ENCODE data around the gene TGM5.

The TGM5 gene

DNA sequence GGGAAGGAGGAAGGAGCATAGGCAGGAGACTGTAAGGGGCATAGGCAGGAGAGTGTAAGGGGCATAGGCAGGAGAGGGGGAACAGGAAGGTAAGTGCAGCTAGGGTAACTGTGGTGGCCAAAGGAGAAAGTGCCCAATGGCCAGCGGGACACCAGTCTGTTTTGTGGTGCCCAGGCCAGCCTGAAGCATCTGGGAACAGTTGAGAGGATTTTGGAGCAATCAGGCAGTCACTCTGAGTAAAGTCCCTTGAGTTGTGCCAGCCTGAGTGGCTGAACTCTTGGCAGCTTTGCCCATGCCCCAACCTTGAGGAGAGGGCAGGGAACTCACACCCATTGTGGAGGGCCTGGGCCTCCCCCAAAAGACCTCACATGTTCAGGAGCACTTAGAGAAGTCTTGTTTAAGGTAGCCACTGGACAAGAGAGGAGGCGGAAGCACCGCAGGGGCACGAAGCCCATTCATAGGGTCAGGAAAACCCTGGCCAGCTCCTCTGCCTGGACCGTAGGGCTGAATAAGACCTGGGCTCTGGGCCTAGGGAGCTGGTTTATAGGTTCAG lies 3.5 kb upstream of the TGM5 start:
- Histone ChIP-seq H3K27me3 (replicated peaks in 2 of 5; ENCODE audit: control insufficient read depth in 4 of 5, insufficient read depth in 5 of 5, low read length in 4 of 5) (peaks cover 0 to 2% (median 0%) of the 10 kb centered on the region in 5 experiments), H3K9me3 (ENCODE audit: control extremely low read depth in 1 of 5, control insufficient read depth in 4 of 5, insufficient read depth in 2 of 5, low read depth in 1 of 5, low read length in 4 of 5) (peaks cover 0 to 6% (median 0%) of the 10 kb centered on the region in 5 experiments), H3K27ac (ENCODE audit: insufficient read depth in 1 of 2, low read depth in 1 of 2, low read length in 2 of 2, poor library complexity in 1 of 2, severe bottlenecking in 2 of 2) (no peak overlapping the region), H3K4me3 (ENCODE audit: control insufficient read depth in 1 of 7, extremely low read depth in 1 of 7, insufficient read depth in 4 of 7, low read depth in 2 of 7, low read length in 6 of 7) (peak overlapping the region in 2 of 7 experiments; percentile 20 to 36), H3K36me3 (ENCODE audit: control insufficient read depth in 4 of 4, insufficient read depth in 4 of 4, low read length in 3 of 4) (no peaks in the 10 kb centered on the region), H3K4me1 (ENCODE audit: control extremely low read depth in 1 of 4, control insufficient read depth in 4 of 4, insufficient read depth in 4 of 4, low read length in 3 of 4) (peaks cover 8 to 40% (median 22%) of the 10 kb centered on the region in 4 experiments)
- 79% methylated on average over 4 of the region's 5 CpGs for WGBS (ENCODE audit: insufficient coverage)
- ChIA-PET POLR2A (no interaction called here), CTCF (interaction anchor here (1.0 to 9.6 kb wide), 16 partner anchors 9 to 86 kb away, joined by 3 to 201 read pairs (median 6); no protein-coding TSS in a partner anchor)
- DNase-seq: no peak

DNA sequence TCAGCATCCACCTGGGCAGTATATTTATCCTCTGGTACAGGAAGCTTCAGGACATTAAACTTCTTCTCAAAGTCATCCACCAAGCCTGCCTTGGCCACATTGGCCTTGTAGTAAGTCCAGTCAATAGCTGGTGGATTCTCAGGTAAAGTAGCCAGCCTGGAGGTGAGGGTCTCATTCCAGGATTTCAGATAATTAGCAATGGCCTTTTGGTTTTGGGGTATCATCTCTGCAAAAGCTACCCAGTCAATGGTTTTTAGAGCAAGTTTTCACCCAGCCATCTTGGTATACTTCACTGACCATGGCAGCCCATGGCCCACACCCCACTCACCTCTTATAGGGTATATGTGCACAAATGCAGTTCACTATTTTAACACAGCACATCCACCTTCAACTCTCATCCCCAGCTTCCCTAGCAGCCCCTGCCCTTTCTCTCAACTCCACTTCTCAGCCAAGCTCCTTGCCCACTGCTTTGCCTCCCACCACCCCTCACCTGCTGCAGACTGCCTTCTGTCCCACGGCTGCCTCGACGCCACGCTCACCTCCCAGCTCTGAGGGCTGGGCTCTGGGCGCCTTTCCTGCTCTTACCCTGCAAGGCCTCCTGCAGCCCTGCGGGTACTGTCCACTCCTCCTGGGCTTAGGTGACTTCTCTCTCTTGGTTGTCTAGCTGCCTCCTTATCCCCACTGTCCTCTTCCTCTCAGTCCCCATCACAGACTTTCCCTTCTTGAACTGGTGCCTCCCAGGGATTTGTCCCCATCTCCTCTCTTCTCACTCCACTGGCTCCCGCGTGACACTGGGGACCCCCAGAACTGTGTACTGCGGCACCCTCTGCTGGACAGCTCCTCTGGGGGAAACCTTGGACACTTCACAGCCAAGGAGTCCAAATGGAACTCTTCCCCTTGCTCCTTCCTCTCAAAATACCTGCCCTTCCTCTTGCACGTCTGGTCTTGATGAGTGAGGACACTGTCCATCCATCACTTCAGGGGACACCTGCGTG lies 1.7 kb upstream of the TGM5 start:
- ChIA-PET POLR2A (interaction anchor here (0.6 to 1.5 kb wide), 2 partner anchors 44 to 48 kb away, joined by 5 to 6 read pairs; no protein-coding TSS in a partner anchor), CTCF (interaction anchor here (0.6 to 9.6 kb wide), 25 partner anchors 8 to 85 kb away, joined by 3 to 201 read pairs (median 5); partner anchors contain the start of gene EPB42)
- peaks cover 0 to 2% (median 0%) of the 10 kb centered on the region in 5 experiments for H3K27me3 ChIP-seq (replicated peaks in 2 of 5; ENCODE audit: control insufficient read depth in 4 of 5, insufficient read depth in 5 of 5, low read length in 4 of 5)
- WGBS (ENCODE audit: insufficient coverage): 65% methylated on average over 11 of the region's 11 CpGs
- peaks cover 0 to 6% (median 0%) of the 10 kb centered on the region in 5 experiments for H3K9me3 ChIP-seq (ENCODE audit: control extremely low read depth in 1 of 5, control insufficient read depth in 4 of 5, insufficient read depth in 2 of 5, low read depth in 1 of 5, low read length in 4 of 5)
- no peak overlapping the region for H3K27ac ChIP-seq (ENCODE audit: insufficient read depth in 1 of 2, low read depth in 1 of 2, low read length in 2 of 2, poor library complexity in 1 of 2, severe bottlenecking in 2 of 2)
- H3K4me3 ChIP-seq (ENCODE audit: control insufficient read depth in 1 of 7, extremely low read depth in 1 of 7, insufficient read depth in 4 of 7, low read depth in 2 of 7, low read length in 6 of 7): no peak overlapping the region
- peaks cover 8 to 36% (median 21%) of the 10 kb centered on the region in 4 experiments for H3K4me1 ChIP-seq (ENCODE audit: control extremely low read depth in 1 of 4, control insufficient read depth in 4 of 4, insufficient read depth in 4 of 4, low read length in 3 of 4)
- no peaks in the 10 kb centered on the region for H3K36me3 ChIP-seq (ENCODE audit: control insufficient read depth in 4 of 4, insufficient read depth in 4 of 4, low read length in 3 of 4)
- DNase-seq: peak; percentile 49 to 62 (median 60)

DNA sequence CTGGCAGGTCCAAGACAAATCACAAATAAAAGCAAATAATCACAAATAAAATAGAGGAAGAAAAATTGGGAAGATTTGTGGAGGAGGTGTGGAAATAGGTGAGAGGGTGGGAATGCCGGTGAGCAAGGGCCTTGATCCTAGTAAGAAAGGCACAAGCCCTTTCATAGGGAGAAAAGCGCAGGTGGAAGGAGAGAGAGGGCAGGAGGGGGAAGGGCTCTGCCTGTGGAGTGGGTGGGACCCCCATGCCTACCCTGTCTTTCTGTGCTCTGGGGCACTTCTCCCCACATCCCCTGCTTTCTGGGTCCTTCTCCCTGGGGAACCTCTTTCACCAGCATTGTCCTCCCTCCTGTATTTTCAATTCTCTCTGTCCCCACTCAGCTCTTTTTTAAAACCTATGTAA lies 711 bp upstream of the TGM5 start:
- Histone ChIP-seq H3K4me1 (ENCODE audit: control extremely low read depth in 1 of 4, control insufficient read depth in 4 of 4, insufficient read depth in 4 of 4, low read length in 3 of 4) (peaks cover 8 to 30% (median 18%) of the 10 kb centered on the region in 4 experiments), H3K9me3 (ENCODE audit: control extremely low read depth in 1 of 5, control insufficient read depth in 4 of 5, insufficient read depth in 2 of 5, low read depth in 1 of 5, low read length in 4 of 5) (peaks cover 0 to 5% (median 0%) of the 10 kb centered on the region in 5 experiments), H3K27me3 (replicated peaks in 2 of 5; ENCODE audit: control insufficient read depth in 4 of 5, insufficient read depth in 5 of 5, low read length in 4 of 5) (peaks cover 0 to 2% (median 0%) of the 10 kb centered on the region in 5 experiments), H3K27ac (ENCODE audit: insufficient read depth in 1 of 2, low read depth in 1 of 2, low read length in 2 of 2, poor library complexity in 1 of 2, severe bottlenecking in 2 of 2) (no peak overlapping the region), H3K36me3 (ENCODE audit: control insufficient read depth in 4 of 4, insufficient read depth in 4 of 4, low read length in 3 of 4) (no peaks in the 10 kb centered on the region), H3K4me3 (ENCODE audit: control insufficient read depth in 1 of 7, extremely low read depth in 1 of 7, insufficient read depth in 4 of 7, low read depth in 2 of 7, low read length in 6 of 7) (no peak overlapping the region)
- POLR2A ChIA-PET: no interaction called here
- 100% methylated on average over 2 of the region's 2 CpGs for WGBS (ENCODE audit: insufficient coverage)
- CTCF ChIA-PET: interaction anchor here (1.3 to 9.6 kb wide), 12 partner anchors 9 to 81 kb away, joined by 5 to 201 read pairs (median 18); no protein-coding TSS in a partner anchor
- DNase-seq: no peak

DNA sequence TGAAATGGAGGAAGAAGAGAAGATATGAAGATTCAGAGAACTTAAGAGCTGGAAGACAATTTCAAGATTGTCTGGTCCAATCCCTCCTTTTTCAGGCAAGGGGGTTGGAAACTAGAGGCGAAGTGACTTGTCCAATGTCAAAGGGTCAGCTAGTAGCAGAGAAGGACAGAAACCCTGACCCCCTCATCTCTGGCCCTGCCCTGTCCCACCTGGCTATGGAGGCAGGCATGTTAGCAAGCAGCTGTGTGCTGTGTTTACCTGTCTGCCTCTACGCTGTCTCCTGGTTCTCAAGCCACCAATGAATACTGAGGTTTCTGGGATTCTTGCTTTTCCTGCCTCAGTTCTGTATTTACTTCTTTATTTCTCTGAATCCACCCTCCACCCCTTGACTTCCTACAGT lies 342 bp downstream of the TGM5 start:
- ChIA-PET POLR2A (no interaction called here), CTCF (interaction anchor here (0.8 to 9.6 kb wide), 11 partner anchors 10 to 62 kb away, joined by 3 to 201 read pairs (median 25); no protein-coding TSS in a partner anchor)
- DNase-seq: no peak
- Histone ChIP-seq H3K27ac (ENCODE audit: insufficient read depth in 1 of 2, low read depth in 1 of 2, low read length in 2 of 2, poor library complexity in 1 of 2, severe bottlenecking in 2 of 2) (no peak overlapping the region), H3K9me3 (ENCODE audit: control extremely low read depth in 1 of 5, control insufficient read depth in 4 of 5, insufficient read depth in 2 of 5, low read depth in 1 of 5, low read length in 4 of 5) (no peaks in the 10 kb centered on the region), H3K27me3 (replicated peaks in 2 of 5; ENCODE audit: control insufficient read depth in 4 of 5, insufficient read depth in 5 of 5, low read length in 4 of 5) (peaks cover 0 to 2% (median 0%) of the 10 kb centered on the region in 5 experiments), H3K4me3 (ENCODE audit: control insufficient read depth in 1 of 7, extremely low read depth in 1 of 7, insufficient read depth in 4 of 7, low read depth in 2 of 7, low read length in 6 of 7) (no peak overlapping the region), H3K4me1 (ENCODE audit: control extremely low read depth in 1 of 4, control insufficient read depth in 4 of 4, insufficient read depth in 4 of 4, low read length in 3 of 4) (peaks cover 8 to 30% (median 18%) of the 10 kb centered on the region in 4 experiments), H3K36me3 (ENCODE audit: control insufficient read depth in 4 of 4, insufficient read depth in 4 of 4, low read length in 3 of 4) (no peaks in the 10 kb centered on the region)
- 100% methylated on average over 2 of the region's 2 CpGs for WGBS (ENCODE audit: insufficient coverage)

DNA sequence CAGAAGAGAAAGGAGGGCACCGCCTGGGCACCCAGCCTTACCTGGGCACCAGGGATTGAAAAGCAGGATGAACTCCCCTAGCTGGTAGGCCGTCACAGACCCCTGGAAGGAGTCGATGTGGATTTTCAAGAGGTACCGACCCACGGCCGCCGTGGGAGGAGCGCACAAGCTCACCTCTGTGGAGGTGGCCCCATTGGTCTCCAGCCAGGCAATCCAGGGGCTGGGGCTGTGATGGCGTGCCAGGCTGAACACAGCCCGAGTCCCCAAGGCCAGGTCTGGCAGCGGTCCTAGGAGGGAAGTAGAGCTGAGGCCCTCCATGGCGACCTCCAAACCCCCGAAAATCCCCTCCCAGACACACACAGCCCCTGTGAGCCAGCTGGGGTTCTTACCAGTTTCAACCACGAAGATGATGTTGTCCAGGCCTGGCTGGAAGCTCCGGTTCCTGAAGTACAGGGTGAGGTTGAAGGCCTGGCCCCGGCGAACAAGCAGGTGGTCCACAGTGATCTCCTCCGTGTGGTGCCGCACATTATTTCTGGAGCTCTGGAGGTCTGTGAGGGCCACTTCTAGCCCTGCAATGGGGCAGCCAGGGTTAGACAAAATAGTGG lies 6.6 kb downstream of the TGM5 start:
- H3K4me1 ChIP-seq (ENCODE audit: control extremely low read depth in 1 of 4, control insufficient read depth in 4 of 4, insufficient read depth in 4 of 4, low read length in 3 of 4): no peaks in the 10 kb centered on the region
- no peak overlapping the region for H3K4me3 ChIP-seq (ENCODE audit: control insufficient read depth in 1 of 7, extremely low read depth in 1 of 7, insufficient read depth in 4 of 7, low read depth in 2 of 7, low read length in 6 of 7)
- POLR2A ChIA-PET: no interaction called here
- CTCF ChIA-PET: interaction anchor here (0.6 to 2.1 kb wide), 4 partner anchors 9 to 26 kb away, joined by 3 to 5 read pairs (median 4); no protein-coding TSS in a partner anchor
- no peaks in the 10 kb centered on the region for H3K27me3 ChIP-seq (replicated peaks in 2 of 5; ENCODE audit: control insufficient read depth in 4 of 5, insufficient read depth in 5 of 5, low read length in 4 of 5)
- no peaks in the 10 kb centered on the region for H3K9me3 ChIP-seq (ENCODE audit: control extremely low read depth in 1 of 5, control insufficient read depth in 4 of 5, insufficient read depth in 2 of 5, low read depth in 1 of 5, low read length in 4 of 5)
- H3K36me3 ChIP-seq (ENCODE audit: control insufficient read depth in 4 of 4, insufficient read depth in 4 of 4, low read length in 3 of 4): no peaks in the 10 kb centered on the region
- H3K27ac ChIP-seq (ENCODE audit: insufficient read depth in 1 of 2, low read depth in 1 of 2, low read length in 2 of 2, poor library complexity in 1 of 2, severe bottlenecking in 2 of 2): no peak overlapping the region
- no peak for DNase-seq
- WGBS (ENCODE audit: insufficient coverage): 96% methylated on average over 11 of the region's 19 CpGs

DNA sequence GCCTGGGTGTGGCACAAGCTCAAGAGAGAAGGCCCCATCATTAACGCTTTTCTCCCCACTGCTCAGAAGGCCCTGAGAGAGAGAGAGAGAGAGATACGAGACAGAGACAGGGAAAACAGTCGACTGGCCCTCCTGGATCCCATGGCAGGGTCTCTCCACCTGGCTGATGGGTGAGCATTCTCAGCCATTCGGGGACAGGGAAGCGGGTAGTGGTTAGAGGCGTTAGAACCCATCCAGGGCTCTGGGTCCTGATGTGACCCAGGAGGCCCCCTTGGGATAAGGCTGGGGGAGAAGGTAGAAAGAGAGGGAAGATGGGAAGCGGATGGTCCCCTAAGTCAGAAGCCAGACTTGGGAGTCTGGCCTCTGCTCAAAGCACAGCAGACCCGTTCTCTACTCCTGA lies 7.9 kb downstream of the TGM5 start:
- Histone ChIP-seq H3K27ac (ENCODE audit: insufficient read depth in 1 of 2, low read depth in 1 of 2, low read length in 2 of 2, poor library complexity in 1 of 2, severe bottlenecking in 2 of 2) (no peak overlapping the region), H3K36me3 (ENCODE audit: control insufficient read depth in 4 of 4, insufficient read depth in 4 of 4, low read length in 3 of 4) (no peaks in the 10 kb centered on the region), H3K9me3 (ENCODE audit: control extremely low read depth in 1 of 5, control insufficient read depth in 4 of 5, insufficient read depth in 2 of 5, low read depth in 1 of 5, low read length in 4 of 5) (no peaks in the 10 kb centered on the region), H3K4me1 (ENCODE audit: control extremely low read depth in 1 of 4, control insufficient read depth in 4 of 4, insufficient read depth in 4 of 4, low read length in 3 of 4) (peaks cover 0 to 5% (median 2%) of the 10 kb centered on the region in 4 experiments), H3K27me3 (replicated peaks in 2 of 5; ENCODE audit: control insufficient read depth in 4 of 5, insufficient read depth in 5 of 5, low read length in 4 of 5) (no peaks in the 10 kb centered on the region), H3K4me3 (ENCODE audit: control insufficient read depth in 1 of 7, extremely low read depth in 1 of 7, insufficient read depth in 4 of 7, low read depth in 2 of 7, low read length in 6 of 7) (no peak overlapping the region)
- DNase-seq: no peak
- POLR2A ChIA-PET: no interaction called here
- 88% methylated on average over 7 of the region's 8 CpGs for WGBS (ENCODE audit: insufficient coverage)
- CTCF ChIA-PET: interaction anchor here (0.6 to 1.2 kb wide), 4 partner anchors 11 to 54 kb away, joined by 3 to 7 read pairs (median 3); no protein-coding TSS in a partner anchor

Data from common myeloid progenitor, CD34-positive (primary cell).